ENCODE measurements around the gene CSF3. TPM values are rescaled to one million over a fixed set of nuclear protein-coding genes. Genes with fewer than 3 reads are reported as not detected.

Gene CSF3
- total and polyA plus RNA-seq, 2 donors (not counting 1 experiment from before 2014, with no cell fraction given) = 0.09 TPM; not detected in 1

DNA sequence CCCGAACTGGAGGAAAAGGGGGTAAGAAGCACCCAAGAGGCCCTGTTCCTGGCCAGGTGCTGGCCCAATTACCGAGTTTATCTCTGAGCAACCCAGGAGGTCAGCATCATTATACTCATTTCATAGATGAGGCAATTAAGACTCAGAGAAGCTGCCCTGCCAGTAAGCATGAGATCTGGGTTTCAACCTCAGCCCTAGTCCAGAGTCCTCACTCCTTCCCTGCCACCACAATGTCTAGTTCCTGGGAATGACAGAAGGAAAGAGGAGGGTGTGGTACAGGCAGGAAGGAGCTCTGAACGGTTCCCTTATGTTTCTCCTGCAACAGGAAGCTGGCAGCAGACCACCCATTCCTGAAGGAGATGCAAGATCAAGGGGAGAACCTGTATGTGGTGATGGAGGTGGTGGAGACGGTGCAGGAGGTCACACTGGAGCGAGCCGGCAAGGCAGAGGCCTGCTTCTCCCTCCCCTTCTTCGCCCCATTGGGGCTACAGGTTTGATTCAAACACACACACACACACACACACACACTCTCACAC lies 45.0 kb upstream of the CSF3 start:
- Histone ChIP-seq H3K4me3 (ENCODE audit: control extremely low read depth in 1 of 5, extremely low read depth in 1 of 5, insufficient read depth in 1 of 5, low read depth in 2 of 5, low read length in 4 of 5) (no peak overlapping the region), H2AFZ (ENCODE audit: insufficient read depth, low read depth, low read length, poor library complexity, severe bottlenecking) (no peak overlapping the region), H3K4me1 (ENCODE audit: control insufficient read depth in 2 of 2, insufficient read depth in 2 of 2, low read length in 2 of 2) (peaks cover 5 to 7% of the 10 kb centered on the region in 2 donors), H3K9me3 (ENCODE audit: control extremely low read depth in 1 of 3, control insufficient read depth in 2 of 3, insufficient read depth in 1 of 3, low read length in 2 of 3) (no peaks in the 10 kb centered on the region), H3K4me2 (replicated peaks; ENCODE audit: low read depth, low read length, poor library complexity, severe bottlenecking) (no peak overlapping the region), H3K27ac (ENCODE audit: low read length in 2 of 2) (no peak overlapping the region), H3K79me2 (ENCODE audit: control insufficient read depth, insufficient read depth, low read length) (no peaks in the 10 kb centered on the region), H3K9ac (ENCODE audit: low read length) (no peak overlapping the region), H4K20me1 (ENCODE audit: control insufficient read depth, insufficient read depth, low read length, poor library complexity, severe bottlenecking) (no peaks in the 10 kb centered on the region), H3K36me3 (replicated peaks in 1 of 2; ENCODE audit: control extremely low read depth in 1 of 2, control insufficient read depth in 1 of 2, extremely low read depth in 1 of 2, insufficient read depth in 2 of 2, low read length in 1 of 2) (no peaks in the 10 kb centered on the region), H3K27me3 (replicated peaks in 1 of 4; ENCODE audit: control extremely low read depth in 1 of 4, control insufficient read depth in 3 of 4, insufficient read depth in 4 of 4, low read length in 3 of 4) (peaks cover 0 to 7% (median 3%) of the 10 kb centered on the region in 4 experiments)
- intact Hi-C loops (cut with micrococcal nuclease) = no loop called here
- no peak for TF ChIP-seq CTCF (IDR thresholded peaks at IDR 0.05)
- TF ChIP-seq EZH2 (IDR thresholded peaks at IDR 0.05; ENCODE audit: borderline replicate concordance, insufficient read depth, low read depth, low read length, poor library complexity, severe bottlenecking) = no peak
- Mint-ChIP-seq H3K4me3 (no peak overlapping the region), H3K27ac (no peak overlapping the region), H3K4me1 (no peaks in the 10 kb centered on the region), H3K9me3 (ENCODE audit: insufficient read depth) (no peaks in the 10 kb centered on the region), H3K27me3 (peaks cover 50% of the 10 kb centered on the region)
- WGBS (ENCODE audit: insufficient coverage) = 71% methylated on average over 4 of the region's 7 CpGs
- ATAC-seq (ENCODE audit: low read depth) (no peak), DNase-seq (no peak)
- ChIA-PET CTCF (no interaction called here), POLR2A (no interaction called here)

DNA sequence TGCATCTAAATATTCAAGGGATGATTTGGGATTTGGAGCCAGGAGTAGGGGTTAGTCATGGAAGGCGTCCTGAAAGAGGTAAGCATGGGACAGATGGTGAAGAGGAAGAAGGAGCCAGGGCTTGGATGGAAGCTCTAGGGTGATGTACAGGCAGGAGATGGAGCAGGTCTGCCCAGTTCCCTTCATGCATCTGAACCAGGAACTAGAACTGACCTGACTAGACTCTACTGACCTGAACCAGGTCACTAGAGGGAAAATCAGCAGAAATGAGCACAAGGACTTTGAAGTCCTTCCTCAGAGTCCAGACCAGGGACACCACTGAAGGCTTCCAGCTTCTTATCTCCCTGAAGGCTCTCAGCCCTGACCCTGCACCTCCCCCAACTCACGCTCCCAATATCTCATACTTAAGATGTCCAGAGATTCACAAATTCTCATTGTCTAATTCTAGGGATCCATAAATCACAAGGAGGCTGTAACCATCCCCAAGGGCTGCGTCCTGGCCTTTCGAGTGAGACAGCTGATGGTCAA lies 44.1 kb upstream of the CSF3 start:
- Mint-ChIP-seq H3K4me3 (no peak overlapping the region), H3K4me1 (no peaks in the 10 kb centered on the region), H3K27ac (no peak overlapping the region), H3K9me3 (ENCODE audit: insufficient read depth) (no peaks in the 10 kb centered on the region), H3K27me3 (peaks cover 50% of the 10 kb centered on the region)
- H3K9me3 ChIP-seq (ENCODE audit: control extremely low read depth in 1 of 3, control insufficient read depth in 2 of 3, insufficient read depth in 1 of 3, low read length in 2 of 3) = no peaks in the 10 kb centered on the region
- peaks cover 0 to 7% (median 3%) of the 10 kb centered on the region in 4 experiments for H3K27me3 ChIP-seq (replicated peaks in 1 of 4; ENCODE audit: control extremely low read depth in 1 of 4, control insufficient read depth in 3 of 4, insufficient read depth in 4 of 4, low read length in 3 of 4)
- no peak for ATAC-seq (ENCODE audit: low read depth)
- H4K20me1 ChIP-seq (ENCODE audit: control insufficient read depth, insufficient read depth, low read length, poor library complexity, severe bottlenecking) = no peaks in the 10 kb centered on the region
- H3K27ac ChIP-seq (ENCODE audit: low read length in 2 of 2) = no peak overlapping the region
- H3K4me2 ChIP-seq (replicated peaks; ENCODE audit: low read depth, low read length, poor library complexity, severe bottlenecking) = no peak overlapping the region
- no peak overlapping the region for H3K4me3 ChIP-seq (ENCODE audit: control extremely low read depth in 1 of 5, extremely low read depth in 1 of 5, insufficient read depth in 1 of 5, low read depth in 2 of 5, low read length in 4 of 5)
- peaks cover 5 to 7% of the 10 kb centered on the region in 2 donors for H3K4me1 ChIP-seq (ENCODE audit: control insufficient read depth in 2 of 2, insufficient read depth in 2 of 2, low read length in 2 of 2)
- DNase-seq = no peak
- no peak overlapping the region for H2AFZ ChIP-seq (ENCODE audit: insufficient read depth, low read depth, low read length, poor library complexity, severe bottlenecking)
- intact Hi-C loops (cut with micrococcal nuclease) = no loop called here
- H3K9ac ChIP-seq (ENCODE audit: low read length) = no peak overlapping the region
- 89% methylated on average over 3 of the region's 4 CpGs for WGBS (ENCODE audit: insufficient coverage)
- ChIA-PET POLR2A (no interaction called here), CTCF (no interaction called here)
- no peaks in the 10 kb centered on the region for H3K36me3 ChIP-seq (replicated peaks in 1 of 2; ENCODE audit: control extremely low read depth in 1 of 2, control insufficient read depth in 1 of 2, extremely low read depth in 1 of 2, insufficient read depth in 2 of 2, low read length in 1 of 2)
- no peaks in the 10 kb centered on the region for H3K79me2 ChIP-seq (ENCODE audit: control insufficient read depth, insufficient read depth, low read length)
- TF ChIP-seq CTCF (IDR thresholded peaks at IDR 0.05) (no peak), EZH2 (IDR thresholded peaks at IDR 0.05; ENCODE audit: borderline replicate concordance, insufficient read depth, low read depth, low read length, poor library complexity, severe bottlenecking) (no peak)

Measured in B cell (primary cell).